PFSK-1 (cell line): ENCODE measurements around the gene MTX2.

Experiments used
- POLR2AphosphoS5 ChIP-seq: IDR thresholded peaks from 2 replicates; pipeline ENCODE4 v1.6.1; 2012; ENCODE audit warnings: low read depth, mild to moderate bottlenecking, control low read depth, low read length, moderate library complexity
- TAF1 ChIP-seq: IDR thresholded peaks from 2 replicates; pipeline ENCODE4 v1.6.1; 2012; ENCODE audit warnings: low read length, control low read depth, borderline replicate concordance; ENCODE audit not compliant: insufficient read depth

DNA sequence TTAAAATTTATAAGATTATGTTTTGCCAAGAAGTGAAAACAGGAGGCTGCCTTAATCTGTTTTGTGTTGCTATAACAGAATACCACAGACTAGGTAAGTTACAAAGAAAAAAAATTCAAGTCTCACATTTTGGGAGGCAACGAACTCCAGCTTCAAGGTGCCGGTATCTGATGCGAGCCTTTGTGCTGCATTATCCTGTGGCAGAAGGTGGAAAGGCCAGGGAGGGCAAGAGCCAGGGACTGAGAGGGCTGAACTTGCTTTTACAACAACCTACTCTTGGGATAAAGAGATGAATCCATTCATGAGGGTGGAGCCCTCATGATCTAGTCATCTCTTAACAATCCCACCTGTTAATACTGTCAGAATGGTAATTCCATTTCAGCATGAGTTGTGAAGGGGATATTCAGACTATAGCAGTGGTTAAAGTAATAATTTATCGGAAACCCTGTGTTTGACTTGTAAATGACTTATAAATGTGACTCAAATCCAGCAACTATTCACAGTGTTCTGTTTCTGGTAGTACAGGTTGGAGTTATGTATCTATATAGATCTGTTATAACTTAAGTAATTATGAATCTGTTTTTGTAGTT lies 3.7 kb downstream of the MTX2 start:
- TF ChIP-seq POLR2AphosphoS5 (no peak), TAF1 (no peak)
